Adipose tissue (tissue), 3 donors: Measurements from ENCODE around the gene SUSD3. TPM values are rescaled to one million over a fixed set of nuclear protein-coding genes. Genes with fewer than 3 reads are reported as not detected.
A peak's percentile ranks its signal among the peaks of the same experiment; 100 is the strongest.

Experiments
- H3K27ac ChIP-seq: one replicate; pipeline ENCODE4 v1.5.1; 2013; ENCODE audit warnings: low read depth, low read length
- WGBS, 3 donors: extraction: QIAGEN DNeasy Blood & Tissue Kit; methylation state at CpG; one replicate each; pipeline ENCODE4 v1.1.7; 2013; 5-methylcytosine and 5-hydroxymethylcytosine counted together
- polyA plus RNA-seq, 3 donors: library from polyadenylated mRNA; stranded (reverse); fragments of 200-250 nt; gene quantifications; one replicate each; pipeline ENCODE4 v1.2.3, GENCODE V29; 2013
- donor health status: healthy with polysubstance abuse.
- donor health status: Bipolar disorder and iron deficiency.
- donor health status: healthy.

The SUSD3 gene
- polyA plus RNA-seq, 3 donors = 0.93 to 4.8 (median 2.5) TPM

DNA sequence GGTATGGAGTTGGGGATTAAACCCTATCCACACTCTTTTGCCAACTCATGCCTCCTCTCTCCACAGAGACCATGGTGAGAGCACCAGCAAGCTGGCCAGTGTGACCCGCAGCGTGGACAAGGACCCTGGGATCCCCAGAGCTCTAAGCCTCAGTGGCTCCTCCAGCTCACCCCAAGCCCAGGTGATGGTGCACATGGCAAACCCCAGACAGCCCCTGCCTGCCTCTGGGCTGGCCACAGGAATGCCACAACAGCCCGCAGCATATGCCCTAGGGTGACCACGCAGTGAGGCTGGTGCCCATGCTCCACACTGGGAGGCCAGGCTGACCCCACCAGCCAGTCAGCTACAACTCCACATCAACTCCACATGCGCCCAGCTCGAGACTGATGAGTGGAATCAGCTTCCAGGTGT is 26.0 kb downstream of the SUSD3 start:
- 96 to 100% (median 98%) methylated on average over 6 of the region's 6 CpGs for whole genome bisulfite sequencing, 3 donors
- no peak overlapping the region for H3K27ac ChIP-seq

DNA sequence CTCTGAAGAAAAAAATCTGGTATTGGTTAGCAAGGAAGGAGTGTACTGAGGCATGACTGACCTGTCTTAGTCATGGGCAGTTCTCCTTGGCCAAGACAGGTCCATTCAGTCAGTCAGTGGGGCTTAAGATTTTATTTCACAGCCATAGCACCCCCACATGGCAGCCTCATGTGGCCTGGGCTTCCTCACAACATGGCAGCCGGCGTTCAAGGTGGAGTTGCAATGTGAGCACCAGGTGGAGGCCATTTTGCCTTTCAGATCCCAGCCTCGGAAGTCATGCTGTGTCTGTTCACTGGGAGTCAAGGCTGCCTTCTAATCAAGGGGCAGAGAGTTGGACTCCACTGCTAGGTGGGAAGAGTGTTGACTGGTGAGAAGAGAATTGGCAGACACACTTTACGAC is 27.2 kb downstream of the SUSD3 start:
- 97 to 99% (median 97%) methylated on average over 4 of the region's 4 CpGs for WGBS, 3 donors
- no peak overlapping the region for H3K27ac ChIP-seq

DNA sequence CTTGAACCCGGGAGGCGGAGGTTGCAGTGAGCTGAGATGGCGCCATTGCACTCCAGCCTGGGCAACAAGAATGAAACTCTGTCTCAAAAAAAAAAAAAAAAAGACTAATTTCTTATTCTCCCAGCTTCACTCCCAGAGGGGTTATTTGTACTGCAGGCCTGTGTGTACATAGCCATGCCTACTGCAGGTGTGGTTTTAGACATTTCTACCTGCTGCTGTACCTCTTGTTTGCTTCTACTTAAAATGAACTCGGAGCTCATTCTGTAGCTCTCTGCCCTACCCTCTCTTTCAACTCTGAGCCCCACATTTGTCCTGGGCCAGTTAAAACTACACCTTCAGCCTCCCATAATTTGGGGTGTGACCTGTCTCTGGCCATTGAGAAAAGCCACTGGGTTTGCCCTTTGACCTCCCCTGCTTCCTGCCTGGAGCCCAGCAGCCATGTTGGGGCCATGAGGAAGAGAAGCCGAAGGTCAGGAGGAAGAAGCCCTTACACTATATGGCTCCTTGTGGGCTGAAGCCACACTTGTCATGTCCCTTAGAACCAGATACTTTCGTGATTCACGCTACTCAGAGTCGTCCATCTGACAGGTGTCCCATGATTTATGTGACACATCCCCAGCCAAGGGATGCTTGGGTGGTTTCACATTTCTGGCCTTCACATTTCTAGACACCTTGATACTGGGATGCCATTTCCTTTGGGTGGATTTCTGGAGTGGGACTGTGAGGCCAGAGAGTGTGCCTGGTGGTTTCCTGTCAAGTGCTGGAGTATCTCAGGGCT is 28.1 kb downstream of the SUSD3 start:
- 88 to 97% (median 95%) methylated on average over 8 of the region's 8 CpGs for WGBS, 3 donors
- H3K27ac ChIP-seq = no peak overlapping the region

DNA sequence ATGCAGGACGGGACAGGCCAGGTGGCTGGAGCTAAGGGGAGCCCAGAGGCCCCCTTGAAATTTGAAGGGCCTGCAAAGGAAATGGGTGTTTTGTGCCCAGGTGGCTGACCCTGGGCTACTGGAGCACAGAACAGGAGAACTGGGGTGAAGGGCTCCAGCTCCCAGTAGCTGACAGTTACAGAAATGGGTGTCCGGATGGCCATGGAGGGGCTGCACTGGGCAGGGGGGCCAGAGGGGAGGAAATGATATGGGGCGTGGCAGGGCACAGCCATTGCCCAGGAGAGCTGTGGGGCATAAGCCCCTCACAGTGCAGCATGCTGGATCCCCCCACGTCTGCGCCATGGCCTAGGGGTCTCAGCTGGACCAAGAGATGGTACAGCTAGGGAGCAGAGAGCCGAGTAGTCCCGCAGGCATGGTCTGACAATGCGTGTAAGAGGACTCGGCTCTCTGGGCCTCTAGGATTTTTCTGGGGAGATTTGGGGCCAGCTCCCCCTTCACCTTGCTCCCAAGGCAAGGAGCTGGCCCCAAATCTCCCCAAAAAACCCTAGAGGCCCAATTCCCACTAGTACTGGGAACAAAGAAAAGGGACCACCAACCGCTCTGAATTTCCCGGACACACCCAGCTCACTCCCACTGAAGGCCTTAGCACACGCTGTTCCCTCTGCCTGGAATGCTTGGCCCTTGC is 29.6 kb downstream of the SUSD3 start:
- WGBS, 3 donors = 96 to 100% (median 97%) methylated on average over 12 of the region's 12 CpGs
- H3K27ac ChIP-seq = no peak overlapping the region

DNA sequence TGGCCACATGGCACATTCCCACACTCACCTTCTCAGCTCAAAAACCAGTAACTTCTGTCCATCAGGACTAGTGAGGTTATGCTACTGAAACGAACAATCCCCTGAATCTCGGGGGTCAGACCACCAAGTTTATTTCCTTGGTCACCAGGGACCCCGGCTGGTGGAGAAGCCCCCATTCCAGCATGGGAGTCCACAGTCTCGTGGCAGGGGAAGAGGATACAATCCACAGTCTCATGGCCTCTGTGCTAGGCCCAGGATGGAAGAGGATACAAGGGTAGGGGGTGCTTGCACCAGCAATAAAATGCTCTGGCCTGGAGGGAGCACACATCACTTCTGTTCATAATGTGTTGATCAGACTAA is 30.1 kb downstream of the SUSD3 start:
- 90 to 97% (median 96%) methylated on average over 4 of the region's 4 CpGs for WGBS, 3 donors
- no peak overlapping the region for H3K27ac ChIP-seq

DNA sequence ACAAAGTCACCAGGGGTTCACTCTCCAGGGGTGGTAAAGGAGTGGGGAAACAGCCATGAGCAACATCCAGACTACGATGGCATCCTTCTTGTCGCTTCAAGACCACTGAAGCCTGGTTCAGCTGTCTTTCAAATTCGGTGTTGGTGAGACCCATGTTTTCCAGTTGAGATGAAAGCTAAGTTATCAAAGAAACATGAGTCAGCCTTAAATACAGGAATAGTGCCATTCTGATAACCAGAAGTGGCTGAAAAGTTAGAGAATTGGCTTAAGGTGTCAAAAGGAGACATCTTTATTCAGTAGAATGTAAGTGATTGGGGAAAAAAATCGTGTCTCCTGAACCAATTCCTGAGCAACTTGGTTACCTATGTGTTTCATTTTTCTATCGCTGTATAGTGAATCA is 30.5 kb downstream of the SUSD3 start:
- no peak overlapping the region for H3K27ac ChIP-seq
- 86 to 92% (median 87%) methylated on average over 5 of the region's 5 CpGs for WGBS, 3 donors

DNA sequence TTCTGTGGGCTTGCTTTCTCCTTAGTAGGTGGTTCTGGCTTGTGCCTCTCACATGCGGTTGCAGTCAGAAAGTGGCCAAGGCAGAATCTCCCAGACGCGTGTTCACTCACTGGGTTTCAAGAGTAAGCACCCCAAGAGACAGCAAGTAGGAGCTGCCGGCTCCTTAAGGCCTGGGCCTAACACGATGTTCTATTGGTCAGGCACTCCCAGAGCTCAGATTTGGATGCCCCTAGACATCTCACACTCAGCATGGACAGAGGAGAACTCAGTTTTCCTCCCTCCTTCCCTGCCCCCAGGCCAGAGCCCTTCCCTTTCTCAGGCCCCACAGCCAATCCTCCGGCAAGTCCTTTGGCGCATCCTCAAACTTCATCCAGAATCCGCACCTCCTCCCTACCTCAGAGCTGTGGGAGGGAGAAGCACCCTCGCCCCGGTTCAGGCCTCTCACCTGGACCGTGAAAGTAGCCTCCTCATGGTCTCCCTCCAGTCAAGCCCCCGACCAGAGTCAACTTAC is 31.0 kb downstream of the SUSD3 start:
- WGBS, 3 donors = 88 to 89% (median 89%) methylated on average over 12 of the region's 12 CpGs
- no peak overlapping the region for H3K27ac ChIP-seq

DNA sequence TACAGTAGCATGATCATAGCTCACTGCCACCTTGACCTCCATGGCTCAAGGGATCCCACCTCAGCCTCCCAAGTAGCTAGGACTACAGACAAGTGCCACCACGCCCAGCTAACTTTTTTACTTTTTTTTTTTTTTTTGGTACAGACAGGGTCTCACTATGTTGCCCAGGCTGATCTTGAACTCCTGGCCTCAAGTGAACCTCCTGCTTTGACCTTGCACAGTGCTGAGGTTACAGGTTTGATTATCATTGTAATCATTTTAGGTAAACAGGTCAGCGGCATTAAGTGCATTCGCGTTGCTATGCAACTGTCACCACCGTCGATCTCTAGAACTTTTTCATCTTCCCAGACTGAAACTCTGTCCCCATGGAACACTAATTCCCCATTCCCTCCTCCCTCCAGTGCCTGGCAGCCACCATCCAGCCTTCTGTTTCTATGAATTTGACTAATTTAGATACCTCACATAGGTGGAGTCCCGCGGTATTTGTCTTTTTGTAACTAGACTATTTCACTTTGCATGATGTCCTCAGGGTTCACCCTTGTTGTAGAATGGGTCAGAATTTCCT is 31.7 kb downstream of the SUSD3 start:
- 61 to 89% (median 84%) methylated on average over 8 of the region's 8 CpGs for WGBS, 3 donors
- H3K27ac ChIP-seq = no peak overlapping the region

DNA sequence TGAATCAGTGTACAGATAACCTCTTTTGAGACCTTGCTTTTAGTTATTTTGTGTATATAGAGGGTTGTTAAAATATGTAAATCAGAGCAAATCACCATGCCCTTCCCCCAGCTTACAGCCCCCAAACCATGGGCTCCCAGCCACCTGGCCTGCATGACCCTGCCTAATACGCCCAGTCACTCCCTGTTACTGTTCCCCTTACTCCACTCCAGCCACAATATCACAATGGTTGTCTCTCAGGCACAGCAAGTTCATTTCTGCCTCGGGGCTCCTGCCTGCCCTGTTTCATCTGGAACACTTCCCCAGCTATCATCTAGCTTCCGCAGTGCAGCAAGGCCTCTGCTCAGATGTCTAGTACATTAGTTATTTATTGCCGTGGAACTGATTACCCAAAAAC is 32.6 kb downstream of the SUSD3 start:
- 87 to 90% (median 89%) methylated on average over 4 of the region's 4 CpGs for WGBS, 3 donors
- no peak overlapping the region for H3K27ac ChIP-seq

DNA sequence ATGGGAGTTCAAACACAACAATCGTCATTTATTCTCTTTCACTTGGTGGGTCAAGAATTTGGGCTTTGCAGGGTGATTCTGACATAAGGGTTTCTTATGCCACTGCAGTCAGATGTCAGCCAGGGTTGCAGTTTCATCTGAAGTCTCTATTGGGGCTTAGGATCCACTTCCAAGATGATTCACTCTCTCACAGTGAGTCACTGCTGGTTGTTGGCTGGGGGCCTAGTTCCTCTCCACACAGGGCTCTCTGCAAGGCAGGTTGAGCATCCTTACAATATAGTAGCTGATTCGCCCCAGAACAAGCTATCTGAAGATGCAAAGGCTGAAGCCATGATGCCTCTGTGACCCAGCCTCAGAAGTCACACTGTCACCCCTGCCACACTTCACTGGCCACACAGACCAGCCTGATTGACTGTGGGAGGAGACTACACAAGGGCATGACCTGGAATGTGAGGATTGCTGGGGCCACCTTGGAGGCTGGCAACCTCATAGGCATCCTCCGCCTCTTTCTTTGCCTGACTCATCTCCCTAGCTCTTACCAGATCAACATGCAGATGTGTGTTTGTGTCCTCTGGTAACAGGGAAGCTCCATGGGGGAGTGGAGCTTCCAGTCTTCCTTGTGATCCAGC is 33.1 kb downstream of the SUSD3 start:
- 76 to 81% (median 77%) methylated on average over 3 of the region's 3 CpGs for WGBS, 3 donors
- H3K27ac ChIP-seq = no peak overlapping the region

DNA sequence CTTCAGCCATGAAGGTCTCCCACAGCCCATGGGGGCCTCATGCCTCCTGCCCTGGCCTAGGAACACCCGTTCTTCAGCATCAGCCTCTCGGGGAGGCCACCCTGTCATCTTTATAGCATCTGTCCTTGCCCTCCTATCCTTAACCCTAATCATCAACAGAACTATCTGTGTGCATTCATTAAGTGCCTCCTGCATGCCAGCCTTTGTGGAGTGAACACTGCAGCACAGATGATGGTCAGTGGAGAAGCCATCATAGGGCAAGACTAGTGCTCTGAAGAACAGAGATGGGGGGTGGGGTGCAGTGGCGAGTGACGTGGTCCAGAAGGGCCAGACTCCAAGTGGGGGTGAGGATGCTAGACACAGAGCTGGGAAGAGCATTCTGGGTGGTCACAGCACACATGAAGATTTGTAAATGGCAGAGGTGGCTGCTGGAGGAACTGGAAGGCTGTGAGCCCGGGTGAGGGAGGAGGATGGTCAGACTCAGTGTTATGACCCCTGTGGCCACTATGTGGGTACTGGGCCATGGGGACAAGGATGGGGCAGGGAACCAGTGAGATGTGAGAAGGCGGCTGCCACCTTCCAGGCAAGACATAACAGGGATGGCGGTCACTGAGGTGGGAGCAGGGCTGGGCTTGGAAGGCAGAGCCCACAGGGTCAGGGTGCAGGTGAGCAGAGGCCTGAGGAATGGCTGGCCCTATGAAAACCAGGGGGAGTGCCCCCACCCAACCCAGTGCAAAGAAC is 33.9 kb downstream of the SUSD3 start:
- 83 to 88% (median 83%) methylated on average over 7 of the region's 7 CpGs for WGBS, 3 donors
- H3K27ac ChIP-seq = no peak overlapping the region

DNA sequence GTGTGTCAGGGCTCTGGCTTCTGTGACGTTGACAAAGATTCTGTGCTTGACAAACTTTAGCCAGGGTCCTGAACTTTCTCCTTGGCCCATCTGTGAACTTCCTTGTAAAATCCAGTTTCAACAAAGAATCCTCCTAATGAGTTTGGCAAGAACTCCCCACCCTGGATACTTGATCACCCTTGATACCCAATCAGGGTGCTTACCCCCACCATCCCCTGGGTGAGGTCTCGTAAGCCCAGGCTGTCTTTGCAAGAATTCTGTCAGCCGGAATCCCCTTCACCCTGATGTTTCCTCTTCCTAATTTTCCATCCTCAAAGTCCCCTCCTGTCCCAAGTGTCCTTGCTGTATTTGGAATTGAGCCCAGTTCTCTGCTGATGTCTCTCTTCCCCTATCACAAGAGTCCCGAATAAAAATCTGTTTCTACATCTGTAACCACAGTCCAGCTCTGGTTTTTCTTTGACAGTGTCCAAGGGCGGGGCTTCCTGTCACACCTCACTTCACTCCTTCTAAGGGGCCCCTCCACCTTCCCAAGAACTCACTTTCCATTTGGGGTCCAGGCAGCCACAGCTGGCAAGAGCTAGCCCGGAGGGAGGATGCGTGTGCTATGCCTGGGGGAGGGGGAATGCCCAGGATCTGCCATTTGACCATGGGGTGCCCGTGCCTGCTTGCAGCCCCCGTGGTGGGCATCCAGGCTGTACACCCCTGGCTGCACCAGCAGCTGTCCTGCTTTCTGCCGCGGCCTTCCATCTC is 34.8 kb downstream of the SUSD3 start:
- 23 to 57% (median 31%) methylated on average over 11 of the region's 11 CpGs for WGBS, 3 donors
- H3K27ac ChIP-seq = no peak overlapping the region

DNA sequence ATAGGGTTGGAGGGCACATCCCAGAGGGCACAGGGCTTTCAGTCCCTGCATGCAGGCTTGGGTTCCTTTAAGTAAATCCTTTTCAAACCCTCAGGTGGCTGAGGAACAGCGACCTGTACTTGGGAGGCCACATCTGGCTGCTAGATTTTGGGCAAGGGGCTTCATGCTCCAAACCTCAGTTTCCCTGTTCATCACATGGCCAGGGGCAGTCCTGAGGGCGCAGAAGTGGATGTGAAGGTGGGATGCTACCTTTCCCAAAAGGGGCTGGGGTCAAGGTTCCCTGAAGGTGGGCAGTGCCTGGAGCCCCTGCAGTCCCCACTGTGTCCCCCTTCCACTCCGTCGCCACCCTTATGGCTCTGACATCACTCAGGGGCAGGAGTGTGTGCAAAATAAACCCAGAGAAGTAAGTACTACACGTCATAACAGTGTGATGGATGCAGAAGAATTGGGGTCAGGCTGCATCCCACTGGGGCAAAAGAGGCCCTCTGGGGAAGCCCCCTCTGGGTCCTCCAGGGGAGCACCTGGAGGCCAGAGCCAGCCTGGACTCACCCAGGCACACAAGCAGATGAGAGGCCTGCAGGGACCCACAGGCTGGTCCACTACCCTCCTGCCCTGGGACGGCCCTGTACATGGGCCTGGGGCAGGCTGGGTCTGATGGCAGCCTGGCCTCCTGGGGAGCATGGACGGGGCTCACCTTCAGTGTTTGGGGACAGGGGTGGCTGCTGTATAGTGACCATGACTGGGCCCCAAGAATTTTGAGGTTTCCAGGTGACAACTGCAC is 35.6 kb downstream of the SUSD3 start:
- H3K27ac ChIP-seq = no peak overlapping the region
- WGBS, 3 donors = 59 to 72% (median 67%) methylated on average over 7 of the region's 7 CpGs

DNA sequence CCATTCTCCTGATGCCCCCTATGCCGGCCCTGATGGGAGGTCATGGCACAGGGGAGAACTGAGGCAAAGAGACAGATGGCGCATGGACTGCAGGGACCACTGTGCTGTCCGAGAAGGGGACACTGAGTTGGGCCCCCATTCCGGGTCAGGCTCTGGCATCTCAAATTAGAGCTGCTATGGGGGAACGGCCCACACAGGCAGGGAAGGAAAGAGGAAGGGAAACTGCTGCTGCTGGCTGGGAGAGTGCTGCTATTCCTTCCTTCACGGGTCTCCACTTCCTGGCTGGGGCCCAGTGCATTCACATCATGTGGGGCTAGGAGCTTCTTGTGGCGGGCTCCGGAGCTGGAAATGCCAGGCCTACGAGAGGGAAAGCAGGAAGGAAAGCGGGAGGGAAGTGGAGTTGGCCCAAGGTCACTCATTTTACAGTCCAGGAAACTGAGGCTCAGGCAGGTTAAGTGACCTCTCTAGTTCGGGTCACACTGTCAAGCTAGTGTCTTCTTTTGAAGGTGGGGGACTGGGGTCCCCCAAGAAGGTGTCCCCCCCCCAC is 36.2 kb downstream of the SUSD3 start:
- 32 to 62% (median 36%) methylated on average over 10 to 11 of the region's 11 CpGs for WGBS, 3 donors
- H3K27ac ChIP-seq = peak overlapping the region; percentile 95

DNA sequence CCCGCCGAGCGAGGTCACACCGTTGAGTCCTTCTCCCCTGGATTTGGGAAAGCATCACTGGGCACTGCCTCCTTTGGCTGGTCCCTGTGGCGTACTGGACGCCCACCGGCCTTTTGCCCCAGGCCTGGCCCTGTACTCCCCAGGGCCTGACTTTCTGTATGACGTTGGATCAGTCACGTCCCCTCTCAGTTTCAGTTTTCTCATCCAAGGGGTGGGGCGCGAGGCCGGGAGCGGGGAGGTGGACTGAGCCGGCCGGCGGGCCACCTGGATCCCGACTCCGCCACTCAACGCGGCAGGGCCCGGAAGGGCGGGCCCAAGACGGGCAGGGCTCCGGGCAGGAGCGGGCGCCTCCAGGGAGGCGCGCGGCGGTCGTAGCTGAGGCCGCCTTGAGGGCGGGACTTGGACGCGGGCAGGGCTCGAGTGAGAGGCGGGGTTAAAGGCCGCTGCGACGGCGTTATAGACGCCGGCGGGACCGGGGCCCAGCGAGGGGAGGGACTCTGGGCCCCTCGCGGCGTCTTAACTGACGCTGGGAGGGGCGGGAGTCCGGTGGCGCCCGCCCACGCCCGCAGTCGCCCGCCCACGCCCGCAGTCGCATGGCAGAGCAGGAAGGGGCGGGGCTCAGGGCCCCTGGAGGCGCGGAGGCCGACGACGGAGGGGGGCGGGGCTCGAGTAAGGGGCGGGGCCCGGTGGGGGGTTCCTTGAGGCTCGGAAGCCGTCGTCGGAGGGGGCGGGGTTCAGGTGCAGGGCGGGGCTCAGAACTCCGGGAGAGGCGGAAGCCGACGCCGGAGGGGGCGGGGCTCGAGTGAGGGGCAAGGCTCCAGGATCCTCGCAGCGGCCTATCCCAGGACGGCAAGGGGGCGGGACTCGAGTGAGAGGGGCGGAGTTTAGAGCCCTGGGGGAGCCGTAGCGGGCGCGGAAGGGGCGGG is 37.0 kb downstream of the SUSD3 start:
- 5% methylated on average over 55 to 92 of the region's 95 CpGs for WGBS, 3 donors

More for the DNA sequence above, 37.0 kb downstream of the SUSD3 start:
- H3K27ac ChIP-seq = peak overlapping the region; percentile 95
